Measurements from ENCODE around the gene MAIP1.

DNA sequence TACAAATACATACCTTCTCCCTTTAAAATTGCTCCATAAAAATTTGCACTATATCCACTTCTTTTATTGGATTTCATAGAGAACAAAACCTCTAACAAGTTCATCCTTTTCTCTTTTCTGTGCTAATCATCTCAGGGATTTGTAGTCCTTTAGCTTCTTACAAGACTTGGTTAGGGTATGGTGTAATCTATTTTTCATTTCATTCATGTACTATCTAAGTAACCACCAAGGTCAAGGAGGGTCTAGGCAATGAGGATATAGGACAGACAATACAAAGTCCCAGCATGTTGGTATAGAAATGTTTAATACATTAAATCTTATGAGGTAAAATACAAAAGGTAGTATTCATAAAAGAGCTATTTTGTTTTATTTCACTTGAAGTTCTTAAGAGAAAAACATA, 26.8 kb upstream of the MAIP1 start:
- no peak for TF ChIP-seq POLR2A (IDR thresholded peaks at IDR 0.05; ENCODE audit: low read length)
- TF ChIP-seq CEBPB (IDR thresholded peaks at IDR 0.05), result no peak
- TF ChIP-seq, protein P1, sequence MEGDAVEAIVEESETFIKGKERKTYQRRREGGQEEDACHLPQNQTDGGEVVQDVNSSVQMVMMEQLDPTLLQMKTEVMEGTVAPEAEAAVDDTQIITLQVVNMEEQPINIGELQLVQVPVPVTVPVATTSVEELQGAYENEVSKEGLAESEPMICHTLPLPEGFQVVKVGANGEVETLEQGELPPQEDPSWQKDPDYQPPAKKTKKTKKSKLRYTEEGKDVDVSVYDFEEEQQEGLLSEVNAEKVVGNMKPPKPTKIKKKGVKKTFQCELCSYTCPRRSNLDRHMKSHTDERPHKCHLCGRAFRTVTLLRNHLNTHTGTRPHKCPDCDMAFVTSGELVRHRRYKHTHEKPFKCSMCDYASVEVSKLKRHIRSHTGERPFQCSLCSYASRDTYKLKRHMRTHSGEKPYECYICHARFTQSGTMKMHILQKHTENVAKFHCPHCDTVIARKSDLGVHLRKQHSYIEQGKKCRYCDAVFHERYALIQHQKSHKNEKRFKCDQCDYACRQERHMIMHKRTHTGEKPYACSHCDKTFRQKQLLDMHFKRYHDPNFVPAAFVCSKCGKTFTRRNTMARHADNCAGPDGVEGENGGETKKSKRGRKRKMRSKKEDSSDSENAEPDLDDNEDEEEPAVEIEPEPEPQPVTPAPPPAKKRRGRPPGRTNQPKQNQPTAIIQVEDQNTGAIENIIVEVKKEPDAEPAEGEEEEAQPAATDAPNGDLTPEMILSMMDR (IDR thresholded peaks at IDR 0.05), result no peak
- TF ChIP-seq SMC3 (IDR thresholded peaks at IDR 0.05), result no peak
- no peak for TF ChIP-seq CHD2 (IDR thresholded peaks at IDR 0.05; ENCODE audit: low read length, partially characterized antibody)
- TF ChIP-seq RFX5 (IDR thresholded peaks at IDR 0.05), result no peak
- no peak for TF ChIP-seq FOXS1 (CRISPR knock-in tag; IDR thresholded peaks at IDR 0.05)
- TF ChIP-seq, protein P2, sequence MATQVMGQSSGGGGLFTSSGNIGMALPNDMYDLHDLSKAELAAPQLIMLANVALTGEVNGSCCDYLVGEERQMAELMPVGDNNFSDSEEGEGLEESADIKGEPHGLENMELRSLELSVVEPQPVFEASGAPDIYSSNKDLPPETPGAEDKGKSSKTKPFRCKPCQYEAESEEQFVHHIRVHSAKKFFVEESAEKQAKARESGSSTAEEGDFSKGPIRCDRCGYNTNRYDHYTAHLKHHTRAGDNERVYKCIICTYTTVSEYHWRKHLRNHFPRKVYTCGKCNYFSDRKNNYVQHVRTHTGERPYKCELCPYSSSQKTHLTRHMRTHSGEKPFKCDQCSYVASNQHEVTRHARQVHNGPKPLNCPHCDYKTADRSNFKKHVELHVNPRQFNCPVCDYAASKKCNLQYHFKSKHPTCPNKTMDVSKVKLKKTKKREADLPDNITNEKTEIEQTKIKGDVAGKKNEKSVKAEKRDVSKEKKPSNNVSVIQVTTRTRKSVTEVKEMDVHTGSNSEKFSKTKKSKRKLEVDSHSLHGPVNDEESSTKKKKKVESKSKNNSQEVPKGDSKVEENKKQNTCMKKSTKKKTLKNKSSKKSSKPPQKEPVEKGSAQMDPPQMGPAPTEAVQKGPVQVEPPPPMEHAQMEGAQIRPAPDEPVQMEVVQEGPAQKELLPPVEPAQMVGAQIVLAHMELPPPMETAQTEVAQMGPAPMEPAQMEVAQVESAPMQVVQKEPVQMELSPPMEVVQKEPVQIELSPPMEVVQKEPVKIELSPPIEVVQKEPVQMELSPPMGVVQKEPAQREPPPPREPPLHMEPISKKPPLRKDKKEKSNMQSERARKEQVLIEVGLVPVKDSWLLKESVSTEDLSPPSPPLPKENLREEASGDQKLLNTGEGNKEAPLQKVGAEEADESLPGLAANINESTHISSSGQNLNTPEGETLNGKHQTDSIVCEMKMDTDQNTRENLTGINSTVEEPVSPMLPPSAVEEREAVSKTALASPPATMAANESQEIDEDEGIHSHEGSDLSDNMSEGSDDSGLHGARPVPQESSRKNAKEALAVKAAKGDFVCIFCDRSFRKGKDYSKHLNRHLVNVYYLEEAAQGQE (IDR thresholded peaks at IDR 0.05), result no peak
- TF ChIP-seq, protein P3, sequence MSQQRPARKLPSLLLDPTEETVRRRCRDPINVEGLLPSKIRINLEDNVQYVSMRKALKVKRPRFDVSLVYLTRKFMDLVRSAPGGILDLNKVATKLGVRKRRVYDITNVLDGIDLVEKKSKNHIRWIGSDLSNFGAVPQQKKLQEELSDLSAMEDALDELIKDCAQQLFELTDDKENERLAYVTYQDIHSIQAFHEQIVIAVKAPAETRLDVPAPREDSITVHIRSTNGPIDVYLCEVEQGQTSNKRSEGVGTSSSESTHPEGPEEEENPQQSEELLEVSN (IDR thresholded peaks at IDR 0.05; ENCODE audit: borderline replicate concordance, low read depth), result no peak

Measured in A549 (cell line).